HG02588 (cell line): ENCODE measurements around the gene CGB5.
"Not testable (repeated sequence)": the region's sequence is repeated elsewhere in the genome, so short reads cannot be mapped to it uniquely, and the experiment has no call there.

Source experiments
- ATAC-seq: cut with Tn5 transposase; IDR thresholded peaks from one replicate; pipeline ENCODE4 v1.9.1; 2021; ENCODE audit warnings: mild to moderate bottlenecking, moderate library complexity; ENCODE audit not compliant: unreplicated experiment

CGB5 gene

GRCh38 chr19:49043548-49043947 lies at the start of gene CGB5:
TSS of gene CGB5 (plus strand) at chr19:49043848. CDS start at chr19:49044210, 362 bp downstream.
- ATAC-seq, result not testable (repeated sequence)

DNA sequence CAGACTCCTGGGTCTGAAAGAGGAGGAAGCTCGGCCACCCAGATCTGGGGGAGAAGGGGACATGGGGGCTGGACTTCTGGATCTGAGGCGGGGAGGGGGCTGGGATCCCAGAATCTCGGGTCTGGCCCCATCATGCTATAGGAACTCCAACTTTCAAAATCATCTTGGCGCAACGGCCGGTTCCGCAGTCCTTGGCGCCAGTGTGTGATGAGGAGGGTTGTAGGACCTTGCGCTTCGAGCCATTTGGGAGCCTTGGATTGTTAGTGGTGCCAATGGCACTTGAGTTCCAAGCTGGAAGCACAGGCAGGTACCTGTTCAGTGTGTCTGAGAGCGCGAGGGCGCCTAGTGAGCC lies 49.6 kb upstream of the CGB5 start:
- ATAC-seq, result no peak

DNA sequence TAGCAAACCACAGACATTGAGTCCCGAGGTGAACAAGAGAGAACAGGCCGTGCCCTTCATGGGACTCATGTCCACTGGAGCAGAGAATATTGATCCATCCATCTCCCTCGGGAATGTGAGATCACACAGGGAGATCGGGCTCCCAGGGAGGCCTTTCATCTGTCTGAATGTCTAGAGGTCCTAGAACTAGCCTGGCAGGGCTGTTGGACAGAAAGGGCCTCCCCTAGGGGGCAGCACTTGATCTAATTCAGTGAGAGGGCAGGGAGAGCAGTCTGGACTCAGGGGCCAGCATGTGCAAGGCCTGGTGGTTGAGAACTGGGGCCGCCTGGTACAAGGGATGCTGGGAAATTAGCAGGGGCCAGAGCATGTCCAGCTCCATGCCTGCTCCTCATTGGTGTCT lies 45.7 kb upstream of the CGB5 start:
- ATAC-seq, result no peak

- no peak for ATAC-seq
Measured at GRCh38 chr19:48999481-49000325, 43.9 kb upstream of the CGB5 start.

- no peak for ATAC-seq
Measured at GRCh38 chr19:49004133-49004532, 39.5 kb upstream of the CGB5 start.

GRCh38 chr19:49004964-49005614 lies 38.6 kb upstream of the CGB5 start:
- no peak for ATAC-seq

GRCh38 chr19:49006905-49007304 lies 36.7 kb upstream of the CGB5 start:
- no peak for ATAC-seq

DNA sequence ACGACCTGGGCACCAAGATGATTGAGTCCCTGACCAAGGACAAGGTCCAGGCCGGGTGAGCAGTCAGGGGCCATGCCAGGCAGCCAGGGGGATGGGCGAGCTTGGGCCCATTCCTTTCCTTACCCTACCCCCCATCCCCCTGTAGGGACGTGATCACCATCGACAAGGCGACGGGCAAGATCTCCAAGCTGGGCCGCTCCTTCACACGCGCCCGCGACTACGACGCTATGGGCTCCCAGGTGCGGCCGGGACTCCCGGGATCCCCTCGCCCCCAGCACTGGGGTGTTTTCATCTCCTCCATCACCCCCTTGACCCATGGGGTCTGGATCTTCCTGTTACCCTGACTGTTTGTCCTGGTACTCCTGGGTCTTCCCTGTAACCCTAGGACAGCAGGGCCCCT lies 33.8 kb upstream of the CGB5 start:
- no peak for ATAC-seq

DNA sequence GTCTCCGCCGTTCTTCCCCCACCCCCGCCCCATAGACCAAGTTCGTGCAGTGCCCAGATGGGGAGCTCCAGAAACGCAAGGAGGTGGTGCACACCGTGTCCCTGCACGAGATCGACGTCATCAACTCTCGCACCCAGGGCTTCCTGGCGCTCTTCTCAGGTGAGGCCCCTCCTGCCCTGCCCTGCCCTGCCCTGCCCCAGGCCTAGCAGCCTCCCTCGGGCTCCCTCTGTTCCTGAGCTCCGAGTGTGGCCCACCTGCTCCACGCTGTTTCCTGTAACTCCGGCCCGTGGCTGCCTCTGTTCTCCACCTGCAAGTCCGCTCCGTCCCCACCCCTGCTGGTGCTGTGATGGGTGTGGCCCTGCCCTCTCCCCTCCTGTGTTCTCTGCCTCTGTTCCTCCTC lies 33.2 kb upstream of the CGB5 start:
- no peak for ATAC-seq

DNA sequence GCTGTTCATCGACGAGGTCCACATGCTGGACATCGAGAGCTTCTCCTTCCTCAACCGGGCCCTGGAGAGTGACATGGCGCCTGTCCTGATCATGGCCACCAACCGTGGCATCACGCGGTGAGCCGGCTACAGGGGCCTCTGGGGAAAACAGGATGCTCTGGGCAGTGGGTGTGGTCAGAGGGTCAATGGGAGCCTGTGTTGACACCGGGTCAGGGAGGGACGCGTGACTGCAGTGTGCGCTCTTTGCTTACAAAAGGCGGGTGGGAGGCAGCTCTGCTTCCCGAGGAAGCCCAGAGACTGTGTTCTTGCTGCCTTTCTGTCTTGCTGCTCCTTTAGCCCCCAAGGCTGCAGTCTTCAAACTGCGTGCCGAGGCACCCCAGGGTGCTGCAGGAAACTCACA lies 32.5 kb upstream of the CGB5 start:
- no peak for ATAC-seq

DNA sequence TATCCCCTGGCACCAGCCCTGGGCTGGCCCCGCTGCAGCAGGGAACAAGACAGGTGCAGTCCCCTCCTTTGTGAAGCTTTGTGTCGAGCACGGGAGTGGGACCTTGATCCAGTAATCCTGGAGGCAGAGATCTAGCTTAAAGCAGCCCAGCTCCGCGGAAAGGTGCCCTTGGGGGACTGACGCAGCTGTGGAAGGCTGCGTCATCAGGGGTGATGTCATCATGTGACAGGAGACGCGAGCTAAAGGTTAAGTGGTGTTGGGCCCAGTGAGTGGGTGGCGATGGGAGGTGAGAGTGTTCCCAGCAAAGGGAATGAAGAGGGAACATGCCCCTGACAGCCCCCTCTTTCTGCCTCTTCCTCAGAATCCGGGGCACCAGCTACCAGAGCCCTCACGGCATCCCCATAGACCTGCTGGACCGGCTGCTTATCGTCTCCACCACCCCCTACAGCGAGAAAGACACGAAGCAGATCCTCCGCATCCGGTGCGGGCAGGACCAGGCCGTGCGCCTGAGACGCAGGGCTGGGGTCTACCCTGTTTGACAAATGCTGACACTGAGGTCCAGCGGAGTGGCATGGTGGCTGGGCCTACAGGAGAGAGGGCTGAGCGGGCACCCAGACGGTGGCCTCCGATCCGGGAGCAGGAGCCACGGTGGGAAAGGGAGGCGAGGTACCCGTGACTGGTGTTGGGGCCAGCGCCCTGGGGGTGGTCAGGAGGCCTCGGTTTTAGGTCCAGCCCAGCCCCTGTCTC lies 29.4 kb upstream of the CGB5 start:
- ATAC-seq, result no peak

GRCh38 chr19:49014870-49015255 lies 28.8 kb upstream of the CGB5 start:
- ATAC-seq, result no peak

DNA sequence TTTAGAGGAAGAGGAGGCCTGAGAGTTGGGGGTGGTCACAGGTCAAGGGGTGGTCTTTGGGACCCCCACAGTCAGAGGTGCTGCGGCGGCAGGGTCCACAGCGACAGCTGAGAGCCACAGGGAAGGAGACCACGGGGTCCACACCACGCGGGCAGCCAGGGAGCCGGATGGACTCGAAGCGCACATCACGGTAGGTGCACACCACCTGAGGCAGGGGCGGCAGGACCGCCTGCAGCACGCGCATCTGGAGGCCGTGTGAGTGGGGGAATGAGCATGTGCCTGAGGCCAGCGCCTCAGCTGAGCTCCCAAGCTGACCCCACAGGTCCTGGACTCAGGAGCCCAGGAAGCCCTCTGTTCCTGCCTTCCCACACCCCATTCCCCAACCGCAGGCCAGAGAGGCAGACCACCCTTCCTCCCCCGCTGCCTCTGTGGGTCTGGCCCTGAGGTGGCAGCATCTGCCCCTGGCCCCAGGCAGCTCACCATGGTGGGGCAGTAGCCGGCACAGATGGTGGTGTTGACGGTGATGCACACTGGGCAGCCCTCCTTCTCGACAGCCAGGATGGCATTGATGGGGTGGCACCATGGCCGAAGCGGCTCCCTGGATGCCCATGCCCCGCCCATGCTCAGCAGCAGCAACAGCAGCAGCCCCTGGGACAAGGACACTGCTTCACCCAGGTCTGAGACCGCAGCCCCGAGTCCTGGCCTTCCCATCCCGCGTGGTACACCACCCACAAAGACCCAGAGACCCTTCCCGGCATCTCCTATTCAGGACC lies 27.4 kb upstream of the CGB5 start:
- no peak for ATAC-seq

- no peak for ATAC-seq
Measured at GRCh38 chr19:49017041-49017665, 26.5 kb upstream of the CGB5 start, which contains the start of gene LHB. TSS of gene LHB (minus strand) at chr19:49017091. CDS start at chr19:49017081, 10 bp downstream.

DNA sequence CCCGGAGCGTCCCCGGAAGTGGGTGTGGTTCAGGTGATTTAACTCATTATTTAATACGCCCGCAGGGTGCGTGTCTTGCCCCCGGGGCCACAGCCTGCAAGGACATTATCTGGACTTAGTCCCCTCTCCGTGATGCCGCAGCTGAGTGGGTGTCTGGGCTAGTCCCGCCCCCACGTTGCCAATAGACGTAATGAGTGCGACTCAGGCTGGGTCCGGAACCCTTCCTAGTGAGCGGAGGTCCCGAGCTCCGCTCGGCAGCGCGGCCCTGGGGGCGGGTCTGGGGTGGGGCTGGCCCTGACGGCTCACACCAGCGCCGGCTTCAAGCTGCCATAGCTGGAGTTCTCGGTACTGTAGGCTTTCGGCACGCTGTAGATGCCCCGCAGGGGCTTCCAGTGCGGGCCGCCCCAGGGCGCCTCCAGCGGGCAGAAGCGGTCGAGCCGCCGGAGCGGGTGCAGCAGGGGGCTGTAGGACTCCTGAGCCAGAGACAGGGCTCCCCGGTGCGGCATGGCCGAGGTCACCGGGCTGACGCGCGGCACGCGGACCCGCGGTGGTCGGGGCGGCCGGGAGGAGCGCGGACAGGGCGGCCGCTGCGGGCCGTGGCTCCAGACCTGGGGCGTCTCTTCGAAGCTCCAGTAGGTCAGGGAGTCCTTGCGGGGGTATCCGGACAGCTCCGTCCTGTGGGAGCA lies 25.8 kb upstream of the CGB5 start:
- ATAC-seq, result no peak

- not testable (repeated sequence) for ATAC-seq
Measured at GRCh38 chr19:49018388-49019241, 25.0 kb upstream of the CGB5 start.

DNA sequence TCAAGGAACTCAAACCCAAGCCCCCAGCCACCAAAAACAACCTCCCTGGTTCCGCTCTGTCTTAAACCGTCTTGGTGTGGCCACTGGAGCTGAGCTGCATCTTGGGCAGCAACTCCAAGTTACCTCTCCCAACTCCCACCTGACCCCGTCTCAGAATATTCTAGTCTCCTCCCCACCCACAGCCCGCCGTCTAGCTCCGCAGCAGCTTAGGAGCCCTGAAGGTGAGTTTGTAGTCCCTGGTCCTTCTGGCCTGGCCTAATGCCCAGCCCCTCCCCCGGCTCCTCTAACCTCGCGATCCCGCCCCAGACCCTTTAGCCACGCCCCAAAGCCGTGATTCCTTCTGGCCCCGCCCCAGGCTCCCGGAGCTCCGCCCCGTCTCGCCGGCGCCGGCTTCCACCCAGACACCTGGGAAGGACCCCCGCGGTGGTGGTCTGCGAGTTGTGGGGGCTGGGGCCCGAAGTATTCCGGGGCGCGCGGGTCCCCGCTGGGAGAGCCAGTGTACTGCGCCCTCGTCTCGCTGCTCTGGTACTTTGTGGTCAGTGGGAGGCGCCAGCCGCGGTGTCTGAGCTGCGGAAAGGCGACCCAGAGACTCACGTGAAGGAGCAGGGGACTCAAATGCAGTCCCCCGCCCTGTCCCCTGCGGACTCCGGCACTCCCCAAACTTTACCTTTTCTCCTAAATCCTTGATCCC lies 24.3 kb upstream of the CGB5 start:
- ATAC-seq, result no peak

GRCh38 chr19:49020342-49020741 lies 23.3 kb upstream of the CGB5 start:
- no peak for ATAC-seq
